GM19468 (cell line): ENCODE data around the gene TTLL9.
"Not testable (repeated sequence)": the region's sequence is repeated elsewhere in the genome, so short reads cannot be mapped to it uniquely, and the experiment has no call there.

Source experiments
- ATAC-seq: cut with Tn5 transposase; IDR thresholded peaks from one replicate; pipeline ENCODE4 v1.9.1; 2021; ENCODE audit warnings: mild to moderate bottlenecking, moderate library complexity, moderate number of reproducible peaks; ENCODE audit not compliant: unreplicated experiment; ENCODE audit errors: extremely low read depth

TTLL9 gene

GRCh38 chr20:31869942-31870725 lies at the start of gene TTLL9, which contains the start of gene DUSP15:
TSS of gene TTLL9 (plus strand) at chr20:31870634. CDS start at chr20:31871127, 493 bp downstream.
TSS of gene DUSP15 (minus strand) at chr20:31870527. CDS start at chr20:31870337, 190 bp downstream.
- no peak for ATAC-seq

GRCh38 chr20:31821427-31821826 lies 49.0 kb upstream of the TTLL9 start:
- ATAC-seq: no peak

- no peak for ATAC-seq
Measured at GRCh38 chr20:31822421-31823330, 47.8 kb upstream of the TTLL9 start.

GRCh38 chr20:31823360-31824124 lies 46.9 kb upstream of the TTLL9 start:
- ATAC-seq: no peak

- no peak for ATAC-seq
Measured at GRCh38 chr20:31824125-31824485, 46.3 kb upstream of the TTLL9 start.

- no peak for ATAC-seq
Measured at GRCh38 chr20:31824554-31825313, 45.7 kb upstream of the TTLL9 start.

GRCh38 chr20:31826074-31826473 lies 44.4 kb upstream of the TTLL9 start:
- ATAC-seq: no peak

- no peak for ATAC-seq
Measured at GRCh38 chr20:31827059-31827458, 43.4 kb upstream of the TTLL9 start.

- not testable (repeated sequence) for ATAC-seq
Measured at GRCh38 chr20:31828016-31828415, 42.4 kb upstream of the TTLL9 start.

- ATAC-seq: no peak
Measured at GRCh38 chr20:31829731-31830130, 40.7 kb upstream of the TTLL9 start.

- no peak for ATAC-seq
Measured at GRCh38 chr20:31830406-31830981, 39.9 kb upstream of the TTLL9 start.

- ATAC-seq: no peak
Measured at GRCh38 chr20:31831211-31831610, 39.2 kb upstream of the TTLL9 start.

- ATAC-seq: no peak
Measured at GRCh38 chr20:31831771-31832306, 38.6 kb upstream of the TTLL9 start.

GRCh38 chr20:31833130-31833930 lies 37.1 kb upstream of the TTLL9 start:
- no peak for ATAC-seq

- no peak for ATAC-seq
Measured at GRCh38 chr20:31833931-31834521, 36.4 kb upstream of the TTLL9 start.

- ATAC-seq: no peak
Measured at GRCh38 chr20:31835554-31835953, 34.9 kb upstream of the TTLL9 start.

GRCh38 chr20:31835977-31836852 lies 34.2 kb upstream of the TTLL9 start:
- no peak for ATAC-seq
